Thyroid gland (tissue), 4 donors: Measurements from ENCODE around the gene CROCC2.

Experiments used
- CTCF ChIP-seq, 6 experiments: fragments of 200-600 bp in 3 of 6; fragments of 450-650 bp in 3 of 6; sonication (generic) in 3 of 6; IDR thresholded peaks; one replicate each; pipeline ENCODE4 v1.5.1; 2016 to 2019; ENCODE audit warnings: antibody characterized with exemption in 6 of 6, mild to moderate bottlenecking in 2 of 6, inconsistent platforms in 1 of 6, moderate library complexity in 1 of 6
- POLR2A ChIP-seq, 2 donors: fragments of 450-650 bp; IDR thresholded peaks; one replicate each; pipeline ENCODE4 v1.6.1; 2017; ENCODE audit warnings: antibody characterized with exemption in 2 of 2, mild to moderate bottlenecking in 2 of 2, moderate library complexity in 1 of 2

- TF ChIP-seq CTCF (IDR thresholded peaks at IDR 0.05) (peak in 1 of 6 experiments; percentile 5), POLR2A (IDR thresholded peaks at IDR 0.05) (no peak)
These were observed 62.8 kb downstream of the CROCC2 start for GRCh38 chr2:240968731-240969624.
